ENCODE measurements around the gene FAM227B. TPM values are rescaled to one million over a fixed set of nuclear protein-coding genes. Genes with fewer than 3 reads are reported as not detected.

FAM227B gene
- total RNA-seq, 1 donor from 2014 or later: 4.5 TPM

GRCh38 chr15:49301562-49301961 is 319.1 kb downstream of the FAM227B start:
- Mint-ChIP-seq H3K27ac (no peak overlapping the region), H3K27me3 (no peaks in the 10 kb centered on the region), H3K4me1 (no peaks in the 10 kb centered on the region), H3K9me3 (peaks cover 4% of the 10 kb centered on the region), H3K4me3 (no peak overlapping the region), H3K36me3 (ENCODE audit: low read depth) (peaks cover 60% of the 10 kb centered on the region)
- TF ChIP-seq, protein P1, sequence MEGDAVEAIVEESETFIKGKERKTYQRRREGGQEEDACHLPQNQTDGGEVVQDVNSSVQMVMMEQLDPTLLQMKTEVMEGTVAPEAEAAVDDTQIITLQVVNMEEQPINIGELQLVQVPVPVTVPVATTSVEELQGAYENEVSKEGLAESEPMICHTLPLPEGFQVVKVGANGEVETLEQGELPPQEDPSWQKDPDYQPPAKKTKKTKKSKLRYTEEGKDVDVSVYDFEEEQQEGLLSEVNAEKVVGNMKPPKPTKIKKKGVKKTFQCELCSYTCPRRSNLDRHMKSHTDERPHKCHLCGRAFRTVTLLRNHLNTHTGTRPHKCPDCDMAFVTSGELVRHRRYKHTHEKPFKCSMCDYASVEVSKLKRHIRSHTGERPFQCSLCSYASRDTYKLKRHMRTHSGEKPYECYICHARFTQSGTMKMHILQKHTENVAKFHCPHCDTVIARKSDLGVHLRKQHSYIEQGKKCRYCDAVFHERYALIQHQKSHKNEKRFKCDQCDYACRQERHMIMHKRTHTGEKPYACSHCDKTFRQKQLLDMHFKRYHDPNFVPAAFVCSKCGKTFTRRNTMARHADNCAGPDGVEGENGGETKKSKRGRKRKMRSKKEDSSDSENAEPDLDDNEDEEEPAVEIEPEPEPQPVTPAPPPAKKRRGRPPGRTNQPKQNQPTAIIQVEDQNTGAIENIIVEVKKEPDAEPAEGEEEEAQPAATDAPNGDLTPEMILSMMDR (IDR thresholded peaks at IDR 0.05): no peak
- CTCF ChIA-PET: no interaction called here
- POLR2A ChIA-PET: no interaction called here
- DNase-seq: no peak
- ATAC-seq (ENCODE audit: low read depth): no peak
- intact Hi-C loops (cut with micrococcal nuclease): no loop called here

GRCh38 chr15:49300856-49301255 is 319.8 kb downstream of the FAM227B start:
- intact Hi-C loops (cut with micrococcal nuclease): no loop called here
- H3K4me1 Mint-ChIP-seq: no peaks in the 10 kb centered on the region
- H3K27ac Mint-ChIP-seq: no peak overlapping the region
- H3K36me3 Mint-ChIP-seq (ENCODE audit: low read depth): peaks cover 66% of the 10 kb centered on the region
- ChIA-PET CTCF (no interaction called here), POLR2A (no interaction called here)
- H3K9me3 Mint-ChIP-seq: peaks cover 8% of the 10 kb centered on the region
- H3K4me3 Mint-ChIP-seq: no peak overlapping the region
- ATAC-seq (ENCODE audit: low read depth): no peak
- no peaks in the 10 kb centered on the region for H3K27me3 Mint-ChIP-seq
- TF ChIP-seq, protein P1 (IDR thresholded peaks at IDR 0.05): no peak
- no peak for DNase-seq

DNA sequence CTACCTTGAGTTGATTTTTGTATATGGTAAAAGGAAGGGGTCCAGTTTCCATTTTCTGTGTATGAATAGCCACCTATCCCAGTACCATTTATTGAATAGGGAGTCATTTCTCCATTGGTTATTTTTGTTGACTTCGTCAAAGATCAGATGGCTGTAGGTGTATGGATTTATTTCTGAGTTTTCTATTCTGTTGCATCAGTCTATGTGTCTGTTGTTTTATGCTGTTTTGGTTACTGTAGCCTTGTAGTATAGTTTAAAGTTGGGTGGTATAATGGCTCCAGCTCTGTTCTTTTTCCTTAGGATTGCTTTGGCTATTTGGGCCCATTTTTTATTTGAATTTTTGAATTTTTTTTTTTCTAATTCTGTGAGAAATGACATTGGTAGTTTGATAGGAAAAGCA is 323.0 kb downstream of the FAM227B start:
- TF ChIP-seq, protein P1 (IDR thresholded peaks at IDR 0.05): no peak
- H3K27ac Mint-ChIP-seq: no peak overlapping the region
- H3K36me3 Mint-ChIP-seq (ENCODE audit: low read depth): peaks cover 67% of the 10 kb centered on the region
- ChIA-PET POLR2A (no interaction called here), CTCF (no interaction called here)
- no peak overlapping the region for H3K4me3 Mint-ChIP-seq
- intact Hi-C loops (cut with micrococcal nuclease): no loop called here
- DNase-seq (no peak), ATAC-seq (ENCODE audit: low read depth) (no peak)
- no peaks in the 10 kb centered on the region for H3K4me1 Mint-ChIP-seq
- H3K9me3 Mint-ChIP-seq: peaks cover 8% of the 10 kb centered on the region
- no peaks in the 10 kb centered on the region for H3K27me3 Mint-ChIP-seq

DNA sequence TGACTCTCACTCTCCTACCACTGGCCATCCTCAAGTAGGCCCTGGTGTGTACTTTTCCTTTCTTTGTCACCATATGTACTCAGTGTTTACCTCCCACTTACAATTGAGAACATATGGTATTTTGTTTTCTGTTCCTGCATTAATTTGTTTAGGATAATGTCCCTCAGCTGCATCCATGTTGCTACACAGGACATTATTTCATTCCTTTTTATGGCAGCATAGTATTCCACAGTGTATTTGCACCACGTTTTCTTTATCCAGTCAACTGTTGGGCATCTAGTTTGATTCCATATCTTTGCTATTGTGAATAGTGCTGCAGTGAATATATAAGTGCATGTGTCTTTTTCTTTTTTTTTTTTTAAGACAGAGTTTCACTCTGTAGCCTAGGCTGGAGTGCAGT is 324.4 kb downstream of the FAM227B start:
- POLR2A ChIA-PET: no interaction called here
- ATAC-seq (ENCODE audit: low read depth): no peak
- Mint-ChIP-seq H3K4me3 (no peak overlapping the region), H3K4me1 (no peaks in the 10 kb centered on the region), H3K36me3 (ENCODE audit: low read depth) (peaks cover 70% of the 10 kb centered on the region), H3K27me3 (no peaks in the 10 kb centered on the region), H3K27ac (no peak overlapping the region), H3K9me3 (peaks cover 8% of the 10 kb centered on the region)
- no peak for DNase-seq
- CTCF ChIA-PET: no interaction called here
- TF ChIP-seq, protein P1 (IDR thresholded peaks at IDR 0.05): no peak
- intact Hi-C loops (cut with micrococcal nuclease): no loop called here

DNA sequence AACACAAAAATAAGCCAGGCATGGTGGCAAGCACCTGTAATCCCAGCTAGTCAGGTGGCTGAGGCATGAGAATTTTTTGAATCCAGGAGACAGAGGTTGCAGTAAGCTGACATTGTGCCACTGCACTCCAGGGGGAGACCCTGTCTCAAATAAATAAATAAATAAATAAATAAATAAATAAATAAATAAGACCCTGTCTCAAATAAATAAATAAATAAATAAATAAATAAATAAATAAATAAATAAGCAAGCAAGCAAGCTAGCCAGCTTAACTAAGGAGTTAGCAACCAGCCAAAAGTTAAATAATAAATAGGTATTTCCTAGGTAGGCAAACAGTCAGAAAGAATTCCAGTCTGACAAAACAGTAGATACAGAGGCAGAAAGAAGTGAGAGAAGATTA is 326.7 kb downstream of the FAM227B start:
- Mint-ChIP-seq H3K9me3 (peaks cover 8% of the 10 kb centered on the region), H3K4me3 (no peak overlapping the region), H3K27ac (no peak overlapping the region), H3K4me1 (no peaks in the 10 kb centered on the region), H3K36me3 (ENCODE audit: low read depth) (peaks cover 70% of the 10 kb centered on the region), H3K27me3 (no peaks in the 10 kb centered on the region)
- POLR2A ChIA-PET: no interaction called here
- intact Hi-C loops (cut with micrococcal nuclease): no loop called here
- CTCF ChIA-PET: no interaction called here
- TF ChIP-seq, protein P1 (IDR thresholded peaks at IDR 0.05): no peak
- DNase-seq (no peak), ATAC-seq (ENCODE audit: low read depth) (no peak)

Data from activated B cell treated with CpG ODN at 0.5 μM for 24 hours (primary cell).